NT2/D1 (cell line): Measurements from ENCODE around the gene PRKCB.
"Not testable (repeated sequence)": the region's sequence is repeated elsewhere in the genome, so short reads cannot be mapped to it uniquely, and the experiment has no call there.

Source experiments
- DNase-seq: peaks from one replicate; pipeline ENCODE4 v3.0.0-alpha.2; 2011; ENCODE audit warnings: low read depth, low spot score
- H3K27me3 ChIP-seq: 2 replicates; pipeline ENCODE4 v1.6.0; 2011; ENCODE audit warnings: mild to moderate bottlenecking; ENCODE audit not compliant: insufficient read length, insufficient read depth
- H3K36me3 ChIP-seq: 2 replicates; pipeline ENCODE4 v1.6.1; 2011; ENCODE audit warnings: mild to moderate bottlenecking, low read length, mixed read lengths; ENCODE audit not compliant: insufficient read depth, insufficient read length
- H3K4me1 ChIP-seq: 2 replicates; pipeline ENCODE4 v1.5.1; 2011; ENCODE audit not compliant: insufficient read depth, insufficient read length
- H3K4me3 ChIP-seq: 2 replicates; pipeline ENCODE4 v1.5.1; 2011; ENCODE audit warnings: low read depth; ENCODE audit not compliant: insufficient read length
- H3K9ac ChIP-seq: 2 replicates; pipeline ENCODE4 v1.6.0; 2011; ENCODE audit warnings: low read depth; ENCODE audit not compliant: insufficient read length
- H3K9me3 ChIP-seq: 2 replicates; pipeline ENCODE4 v1.5.1; 2011; ENCODE audit warnings: mild to moderate bottlenecking, low read length; ENCODE audit not compliant: insufficient read depth
- SUZ12 ChIP-seq: IDR thresholded peaks from 2 replicates; pipeline ENCODE4 v1.6.1; 2011; ENCODE audit not compliant: insufficient read length, insufficient read depth; ENCODE audit errors: extremely low read depth
- YY1 ChIP-seq: IDR thresholded peaks from 2 replicates; pipeline ENCODE4 v1.6.1; 2011; ENCODE audit not compliant: insufficient read length, insufficient read depth
- ZNF274 ChIP-seq: IDR thresholded peaks from 2 replicates; pipeline ENCODE4 v1.6.1; 2011; ENCODE audit warnings: mild to moderate bottlenecking, low read depth, low read length

The PRKCB gene

DNA sequence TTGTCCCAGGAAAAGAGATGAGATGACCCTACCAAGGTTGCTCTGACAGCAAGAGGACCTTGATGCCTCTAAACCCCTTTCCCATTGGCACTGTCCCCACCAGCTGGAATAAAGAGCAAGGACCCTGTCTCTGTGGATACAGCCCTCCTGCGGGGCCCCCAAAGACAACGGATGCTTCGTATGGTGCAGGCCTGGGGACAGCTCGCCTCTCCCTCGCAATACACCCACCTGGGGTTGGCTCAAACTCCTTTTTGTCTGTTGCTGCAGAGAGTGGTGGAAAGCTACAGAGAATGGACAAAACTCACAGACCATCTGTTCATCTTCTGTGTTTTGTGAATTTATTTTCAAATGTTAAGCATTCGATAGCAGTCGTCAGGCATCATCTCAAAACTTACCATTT lies 392.7 kb downstream of the PRKCB start:
- no peak for TF ChIP-seq ZNF274
- no peak for TF ChIP-seq YY1
- no peak for TF ChIP-seq SUZ12

DNA sequence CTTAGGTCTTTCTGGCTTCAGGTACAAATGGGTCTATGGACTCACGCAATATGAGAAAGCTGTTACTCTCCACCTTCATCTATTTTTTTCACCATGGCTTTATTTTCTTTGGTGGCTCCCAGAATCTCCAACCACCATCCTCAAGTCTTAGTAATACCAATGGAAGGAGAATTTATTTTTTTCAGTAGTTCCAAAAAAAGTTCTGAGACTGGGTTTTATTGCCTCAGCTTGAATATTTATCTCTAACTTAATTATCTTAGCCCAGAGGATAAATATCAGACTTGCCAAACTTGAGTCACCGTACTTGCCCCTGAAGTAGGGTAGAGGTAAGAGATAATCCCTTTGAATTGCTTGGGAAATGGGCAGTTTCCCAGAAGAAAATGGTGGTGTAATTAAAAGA lies 397.2 kb downstream of the PRKCB start:
- Histone ChIP-seq H3K4me1 (no peaks in the 10 kb centered on the region), H3K27me3 (no peaks in the 10 kb centered on the region), H3K9ac (no peak overlapping the region), H3K4me3 (no peak overlapping the region), H3K9me3 (no peaks in the 10 kb centered on the region; the same call in 1 of the 2 replicates), H3K36me3 (no peaks in the 10 kb centered on the region)
- DNase-seq, result no peak
- TF ChIP-seq YY1 (no peak), ZNF274 (no peak), SUZ12 (no peak)

More for the DNA sequence above, 392.7 kb downstream of the PRKCB start:
- H3K36me3 ChIP-seq, result no peaks in the 10 kb centered on the region
- DNase-seq, result no peak
- no peaks in the 10 kb centered on the region for H3K4me1 ChIP-seq
- H3K9ac ChIP-seq, result no peak overlapping the region
- H3K9me3 ChIP-seq, result peaks cover 11% of the 10 kb centered on the region; the same call in 1 of the 2 replicates
- no peak overlapping the region for H3K4me3 ChIP-seq
- no peaks in the 10 kb centered on the region for H3K27me3 ChIP-seq

DNA sequence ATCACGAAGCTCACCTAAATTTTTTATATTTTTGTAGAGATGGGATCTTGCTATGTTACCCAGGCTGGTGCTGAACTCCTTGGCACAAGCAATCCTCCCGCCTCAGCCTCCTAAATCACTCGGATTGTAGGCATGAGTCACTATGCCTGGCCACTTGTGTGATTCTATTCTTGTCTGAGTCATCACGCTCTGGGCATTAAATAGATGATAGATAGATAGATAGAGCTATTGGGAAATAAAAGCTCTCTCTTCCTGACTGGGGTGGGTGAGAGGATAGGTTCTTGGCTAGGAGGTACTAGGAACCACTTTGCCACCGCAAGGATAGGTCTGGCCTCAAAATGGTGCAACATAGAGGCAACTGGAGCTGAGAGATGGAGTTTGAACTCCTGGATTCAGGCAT lies 399.0 kb downstream of the PRKCB start:
- Histone ChIP-seq H3K4me1 (no peaks in the 10 kb centered on the region), H3K4me3 (no peak overlapping the region), H3K27me3 (no peaks in the 10 kb centered on the region), H3K9ac (no peak overlapping the region), H3K9me3 (peaks cover 6% of the 10 kb centered on the region; the same call in 1 of the 2 replicates), H3K36me3 (no peaks in the 10 kb centered on the region)
- no peak for TF ChIP-seq SUZ12
- no peak for TF ChIP-seq YY1
- TF ChIP-seq ZNF274, result no peak
- DNase-seq, result no peak

GRCh38 chr16:24235806-24236205 lies 400.0 kb downstream of the PRKCB start:
- H3K36me3 ChIP-seq, result no peaks in the 10 kb centered on the region
- no peaks in the 10 kb centered on the region for H3K4me1 ChIP-seq
- H3K27me3 ChIP-seq, result no peaks in the 10 kb centered on the region
- TF ChIP-seq SUZ12 (no peak), YY1 (no peak), ZNF274 (no peak)
- H3K9me3 ChIP-seq, result peaks cover 17% of the 10 kb centered on the region; the same call in 1 of the 2 replicates
- no peak for DNase-seq
- no peak overlapping the region for H3K4me3 ChIP-seq
- no peak overlapping the region for H3K9ac ChIP-seq

GRCh38 chr16:24238846-24239245 lies 403.1 kb downstream of the PRKCB start:
- not testable (repeated sequence) for H3K36me3 ChIP-seq, H3K4me3 ChIP-seq, DNase-seq, H3K27me3 ChIP-seq, H3K9ac ChIP-seq, H3K4me1 ChIP-seq
- H3K9me3 ChIP-seq, result peaks cover 17% of the 10 kb centered on the region; the same call in 1 of the 2 replicates

- no peak for TF ChIP-seq YY1
- TF ChIP-seq SUZ12, result no peak
- no peak for TF ChIP-seq ZNF274
Observed at GRCh38 chr16:24246911-24247607, 411.3 kb downstream of the PRKCB start.

DNA sequence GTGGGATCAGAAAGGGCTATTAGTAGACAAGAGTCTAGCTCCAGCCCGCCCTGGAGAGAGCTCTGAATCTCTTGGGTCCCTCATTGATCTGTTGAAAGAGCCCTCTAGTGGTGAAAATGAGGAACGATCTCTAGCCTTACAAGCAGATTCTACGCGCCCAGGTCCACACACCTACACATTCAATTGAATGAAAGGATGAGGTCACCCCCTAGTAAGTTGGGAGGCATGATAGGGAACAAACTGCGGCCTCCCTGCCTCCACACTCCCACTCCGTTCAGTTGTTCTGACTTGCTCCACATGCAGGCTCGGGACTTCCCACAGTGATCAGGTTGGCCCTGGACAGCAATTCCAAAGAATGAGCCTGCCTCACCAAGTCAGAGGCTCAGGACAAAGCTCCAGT lies 417.4 kb downstream of the PRKCB start:
- Histone ChIP-seq H3K27me3 (peaks cover 49% of the 10 kb centered on the region), H3K4me3 (no peak overlapping the region), H3K36me3 (no peaks in the 10 kb centered on the region), H3K4me1 (no peaks in the 10 kb centered on the region), H3K9me3 (no peaks in the 10 kb centered on the region), H3K9ac (no peak overlapping the region)
- no peak for TF ChIP-seq YY1
- TF ChIP-seq ZNF274, result no peak
- no peak for TF ChIP-seq SUZ12
- DNase-seq, result peak; percentile 70

More at GRCh38 chr16:24246911-24247607, 411.3 kb downstream of the PRKCB start:
- H3K4me1 ChIP-seq, result no peaks in the 10 kb centered on the region
- H3K9ac ChIP-seq, result no peak overlapping the region
- H3K9me3 ChIP-seq, result no peaks in the 10 kb centered on the region
- H3K27me3 ChIP-seq, result no peaks in the 10 kb centered on the region
- no peak for DNase-seq
- H3K36me3 ChIP-seq, result no peaks in the 10 kb centered on the region
- no peak overlapping the region for H3K4me3 ChIP-seq
